ENCODE data around the gene RRBP1.
A peak's percentile ranks its signal among the peaks of the same experiment; 100 is the strongest.

The RRBP1 gene

DNA sequence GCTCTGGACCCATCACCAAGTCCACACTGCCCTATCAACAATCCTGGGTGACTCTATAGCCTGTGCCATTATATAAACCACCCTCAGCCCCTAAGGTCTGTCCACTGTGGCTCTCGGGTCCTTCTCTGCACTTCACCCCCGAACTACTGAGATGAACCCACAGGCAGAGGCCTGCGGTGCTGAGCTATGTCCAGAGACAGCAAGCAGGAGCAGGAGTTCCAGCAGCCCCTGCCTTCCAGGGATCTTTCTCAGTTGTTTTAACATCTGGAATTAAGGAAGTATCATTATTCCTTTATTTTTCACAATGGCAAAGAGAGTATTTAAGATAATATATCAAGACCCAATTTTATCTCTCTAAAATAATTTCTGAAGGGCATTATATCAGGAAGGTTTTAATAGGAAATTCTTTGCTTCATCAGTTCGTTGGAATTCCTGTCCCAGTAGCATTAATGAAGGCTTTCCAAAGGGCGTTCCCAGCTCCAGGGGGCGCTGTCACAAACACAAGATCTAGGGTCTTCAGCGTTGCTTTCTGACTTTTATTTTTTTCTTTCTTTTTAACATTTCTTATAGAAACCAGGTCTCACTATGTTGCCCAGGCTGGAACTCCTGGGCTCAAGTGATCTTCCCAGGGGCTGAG lies 27.3 kb downstream of the RRBP1 start:
- TF ChIP-seq, protein P1, sequence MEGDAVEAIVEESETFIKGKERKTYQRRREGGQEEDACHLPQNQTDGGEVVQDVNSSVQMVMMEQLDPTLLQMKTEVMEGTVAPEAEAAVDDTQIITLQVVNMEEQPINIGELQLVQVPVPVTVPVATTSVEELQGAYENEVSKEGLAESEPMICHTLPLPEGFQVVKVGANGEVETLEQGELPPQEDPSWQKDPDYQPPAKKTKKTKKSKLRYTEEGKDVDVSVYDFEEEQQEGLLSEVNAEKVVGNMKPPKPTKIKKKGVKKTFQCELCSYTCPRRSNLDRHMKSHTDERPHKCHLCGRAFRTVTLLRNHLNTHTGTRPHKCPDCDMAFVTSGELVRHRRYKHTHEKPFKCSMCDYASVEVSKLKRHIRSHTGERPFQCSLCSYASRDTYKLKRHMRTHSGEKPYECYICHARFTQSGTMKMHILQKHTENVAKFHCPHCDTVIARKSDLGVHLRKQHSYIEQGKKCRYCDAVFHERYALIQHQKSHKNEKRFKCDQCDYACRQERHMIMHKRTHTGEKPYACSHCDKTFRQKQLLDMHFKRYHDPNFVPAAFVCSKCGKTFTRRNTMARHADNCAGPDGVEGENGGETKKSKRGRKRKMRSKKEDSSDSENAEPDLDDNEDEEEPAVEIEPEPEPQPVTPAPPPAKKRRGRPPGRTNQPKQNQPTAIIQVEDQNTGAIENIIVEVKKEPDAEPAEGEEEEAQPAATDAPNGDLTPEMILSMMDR (IDR thresholded peaks at IDR 0.05; ENCODE audit: insufficient read depth, low read depth, low read length, missing control alignments) = peak; percentile 53
- no peak overlapping the region for H3K4me3 ChIP-seq (ENCODE audit: low read length)
- DNase-seq (ENCODE audit: low read depth) = peak; percentile 27

DNA sequence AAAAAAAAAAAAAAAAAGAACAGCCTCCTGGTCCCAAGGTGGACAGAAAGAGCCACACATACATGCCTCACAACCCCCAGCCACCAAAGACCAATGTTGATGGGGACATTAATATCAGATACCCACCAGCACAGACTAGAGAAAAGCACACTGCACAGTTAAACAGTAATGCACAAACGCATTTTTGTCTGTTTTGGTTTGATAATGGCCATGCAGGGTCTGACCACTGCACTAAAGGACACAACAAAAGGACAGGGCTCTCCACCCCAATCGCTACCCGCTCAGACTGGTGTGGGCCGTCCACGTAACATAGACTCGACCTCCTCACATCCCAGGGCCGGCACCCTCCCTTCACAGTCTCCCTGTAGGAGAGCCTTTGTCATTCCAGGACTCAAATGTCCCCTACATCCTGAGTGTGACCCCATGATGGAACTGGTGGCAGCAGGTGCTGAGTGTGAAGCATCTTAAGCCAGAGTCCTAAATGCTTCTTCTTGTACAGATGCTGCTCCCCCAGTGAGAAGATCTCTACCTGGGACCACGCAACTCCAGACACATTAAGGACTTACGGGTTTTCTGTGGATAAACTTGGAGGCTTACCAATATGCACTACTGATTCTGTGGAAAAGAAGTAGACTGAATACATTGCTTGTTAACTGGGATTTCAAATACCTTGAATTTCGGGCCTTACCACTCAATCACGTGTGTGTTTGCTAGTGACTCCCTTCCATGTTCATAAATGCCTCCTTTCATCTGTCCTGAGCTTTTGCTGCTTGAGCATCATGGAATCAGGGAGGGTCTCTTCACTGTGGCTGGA lies 28.0 kb downstream of the RRBP1 start:
- TF ChIP-seq, protein P1 (IDR thresholded peaks at IDR 0.05; ENCODE audit: insufficient read depth, low read depth, low read length, missing control alignments) = no peak
- DNase-seq (ENCODE audit: low read depth) = no peak
- no peak overlapping the region for H3K4me3 ChIP-seq (ENCODE audit: low read length)

DNA sequence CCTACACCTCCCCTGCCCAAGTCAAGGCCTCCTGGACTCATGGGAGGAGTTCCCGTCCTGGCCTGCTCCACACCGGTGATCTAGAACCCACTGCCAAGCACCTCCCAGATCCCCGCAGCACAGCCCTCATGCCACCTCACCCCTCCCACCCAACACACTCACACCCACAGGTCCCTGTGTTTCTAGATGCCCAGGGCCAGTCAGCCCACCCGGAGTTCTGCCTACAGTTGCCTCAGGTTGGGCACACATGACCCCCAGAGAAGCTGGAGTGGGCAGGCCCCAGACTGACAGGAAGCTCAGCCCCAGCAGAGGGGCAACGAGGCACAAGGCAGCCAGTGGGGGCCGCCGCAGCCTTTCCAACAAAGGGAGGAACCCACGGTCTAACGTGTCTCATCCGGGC lies 29.6 kb downstream of the RRBP1 start:
- TF ChIP-seq, protein P1 (IDR thresholded peaks at IDR 0.05; ENCODE audit: insufficient read depth, low read depth, low read length, missing control alignments) = no peak
- DNase-seq (ENCODE audit: low read depth) = no peak
- no peak overlapping the region for H3K4me3 ChIP-seq (ENCODE audit: low read length)

- TF ChIP-seq, protein P1 (IDR thresholded peaks at IDR 0.05; ENCODE audit: insufficient read depth, low read depth, low read length, missing control alignments) = peak; percentile 39
- peak; percentile 21 for DNase-seq (ENCODE audit: low read depth)
- H3K4me3 ChIP-seq (ENCODE audit: low read length) = no peak overlapping the region
Observed at GRCh38 chr20:17651760-17652388, 30.2 kb downstream of the RRBP1 start.

DNA sequence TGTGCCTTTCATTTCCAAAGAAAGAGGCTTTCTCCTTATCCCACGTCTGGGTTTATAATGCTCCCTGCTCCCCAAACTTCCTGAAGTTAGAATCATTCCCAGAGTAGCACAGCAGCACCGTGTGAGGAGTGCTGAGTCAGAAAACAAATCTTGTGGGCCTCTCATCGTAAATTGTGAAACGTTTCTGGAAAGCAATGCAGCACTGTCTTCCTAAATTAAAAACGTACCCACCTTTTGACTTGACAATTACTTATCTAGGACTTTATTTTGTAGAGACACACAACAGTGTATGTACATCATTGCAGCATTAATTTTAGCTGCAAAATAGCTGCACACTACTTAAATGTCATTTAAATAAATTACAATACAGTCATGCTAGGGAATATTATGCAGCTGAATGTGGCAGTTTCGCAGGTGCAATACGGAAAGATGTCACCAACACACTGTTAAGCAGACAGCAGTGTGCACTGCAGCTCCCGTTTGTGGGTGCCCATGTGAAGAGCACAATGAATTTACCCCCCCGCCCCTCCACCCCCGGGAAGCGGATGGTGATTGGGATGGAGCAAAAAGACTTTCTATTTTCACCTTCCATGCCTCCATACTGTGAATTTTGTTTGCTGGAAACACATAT lies 30.8 kb downstream of the RRBP1 start:
- H3K4me3 ChIP-seq (ENCODE audit: low read length) = no peak overlapping the region
- TF ChIP-seq, protein P1 (IDR thresholded peaks at IDR 0.05; ENCODE audit: insufficient read depth, low read depth, low read length, missing control alignments) = no peak
- no peak for DNase-seq (ENCODE audit: low read depth)

- no peak overlapping the region for H3K4me3 ChIP-seq (ENCODE audit: low read length)
- no peak for DNase-seq (ENCODE audit: low read depth)
- TF ChIP-seq, protein P1 (IDR thresholded peaks at IDR 0.05; ENCODE audit: insufficient read depth, low read depth, low read length, missing control alignments) = no peak
Observed at GRCh38 chr20:17650301-17651128, 31.5 kb downstream of the RRBP1 start.
